ENCODE data around the gene ARHGAP24. TPM values are rescaled to one million over a fixed set of nuclear protein-coding genes. Genes with fewer than 3 reads are reported as not detected.

ARHGAP24 gene
- total and polyA plus RNA-seq, 10 of the 15 experiments (the other 5 are each of a cell fraction or from before 2014, with no cell fraction given), result 0.10 to 4.2 (median 0.52) TPM

GRCh38 chr4:85610450-85610849 is 135.5 kb downstream of the ARHGAP24 start (continued):
- TF ChIP-seq RCOR1 (conservative IDR thresholded peaks at IDR 0.05; ENCODE audit: low read depth, low read length), result no peak
- no peak for TF ChIP-seq TAF1 (IDR thresholded peaks at IDR 0.05; ENCODE audit: borderline replicate concordance, low read depth, low read length)
- TF ChIP-seq ZNF622 (IDR thresholded peaks at IDR 0.05), result no peak
- no peak for TF ChIP-seq CHD1 (IDR thresholded peaks at IDR 0.05; ENCODE audit: low read depth, low read length)
- no peak for TF ChIP-seq CHD2 (IDR thresholded peaks at IDR 0.05; ENCODE audit: borderline replicate concordance, low read depth, low read length)
- TF ChIP-seq CREB1 (IDR thresholded peaks at IDR 0.05; ENCODE audit: low read depth), result 0 out of 2 replicates have a peak, but pooled peaks have one; percentile 39
- TF ChIP-seq MYB (IDR thresholded peaks at IDR 0.05; ENCODE audit: borderline replicate concordance, low read depth, low read length), result no peak
- TF ChIP-seq ZNF384 (IDR thresholded peaks at IDR 0.05; ENCODE audit: borderline replicate concordance, low read depth, low read length), result 0 out of 2 replicates have a peak, but pooled peaks have one; percentile 61
- TF ChIP-seq E2F4 (IDR thresholded peaks at IDR 0.05; ENCODE audit: low read depth, low read length), result no peak
- no peak for TF ChIP-seq EZH2 (IDR thresholded peaks at IDR 0.05; ENCODE audit: borderline replicate concordance, control insufficient read depth, low read depth, low read length)
- no peak for TF ChIP-seq JUND (IDR thresholded peaks at IDR 0.05; ENCODE audit: low read depth, low read length)
- TF ChIP-seq USF2 (IDR thresholded peaks at IDR 0.05; ENCODE audit: borderline replicate concordance, low read depth, low read length), result no peak
- TF ChIP-seq IKZF1 (conservative IDR thresholded peaks at IDR 0.05), result no peak
- TF ChIP-seq EGR1 (IDR thresholded peaks at IDR 0.05; ENCODE audit: borderline replicate concordance in 1 of 2, low read depth in 2 of 2, low read length in 2 of 2), result no peak
- TF ChIP-seq RBBP5 (conservative IDR thresholded peaks at IDR 0.05), result no peak
- no peak for TF ChIP-seq ZNF274 (IDR thresholded peaks at IDR 0.05; ENCODE audit: insufficient read depth, insufficient read length)
- no peak for TF ChIP-seq TARDBP (IDR thresholded peaks at IDR 0.05; ENCODE audit: borderline replicate concordance)
- no peak for TF ChIP-seq RELA (IDR thresholded peaks at IDR 0.05; ENCODE audit: borderline replicate concordance, partially characterized antibody)
- TF ChIP-seq MTA2 (IDR thresholded peaks at IDR 0.05; ENCODE audit: low read depth), result peak; percentile 59; the same call in 1 of the 2 replicates
- TF ChIP-seq E4F1 (IDR thresholded peaks at IDR 0.05; ENCODE audit: borderline replicate concordance, partially characterized antibody), result no peak
- peak; percentile 89 for TF ChIP-seq JUNB (IDR thresholded peaks at IDR 0.05)
- TF ChIP-seq RB1 (IDR thresholded peaks at IDR 0.05; ENCODE audit: borderline replicate concordance), result no peak
- no peak for TF ChIP-seq SPI1 (IDR thresholded peaks at IDR 0.05; ENCODE audit: borderline replicate concordance, insufficient read depth, low read depth, low read length)
- TF ChIP-seq STAT1 (conservative IDR thresholded peaks at IDR 0.05), result no peak
- no peak for TF ChIP-seq HSF1 (IDR thresholded peaks at IDR 0.05; ENCODE audit: low read depth, low read length)
- no peak for TF ChIP-seq LARP7 (IDR thresholded peaks at IDR 0.05)
- no peak for TF ChIP-seq ATF3 (IDR thresholded peaks at IDR 0.05; ENCODE audit: borderline replicate concordance, extremely low read depth, low read depth, low read length)
